ENCODE results near the gene CHST11. TPM values are rescaled to one million over a fixed set of nuclear protein-coding genes. Genes with fewer than 3 reads are reported as not detected.

Gene CHST11
- total RNA-seq, 1 donor from 2014 or later: 46.2 TPM

- ATAC-seq (peak; percentile 23 to 43), DNase-seq (no peak)
- Histone ChIP-seq H3K4me1 (peaks cover 25% of the 10 kb centered on the region), H3K36me3 (no peaks in the 10 kb centered on the region), H3K27me3 (ENCODE audit: low read depth) (no peaks in the 10 kb centered on the region), H3K9me3 (no peaks in the 10 kb centered on the region), H3K4me3 (no peak overlapping the region), H3K27ac (peak overlapping the region; percentile 61)
- no peak for TF ChIP-seq CTCF (IDR thresholded peaks at IDR 0.05)
- intact Hi-C loops (cut with DNase I): no loop called here
Measured at GRCh38 chr12:104710940-104711689, 254.4 kb downstream of the CHST11 start.

- Histone ChIP-seq H3K4me3 (no peak overlapping the region), H3K27ac (no peak overlapping the region)
Measured at GRCh38 chr12:104712477-104712876, 255.7 kb downstream of the CHST11 start.

DNA sequence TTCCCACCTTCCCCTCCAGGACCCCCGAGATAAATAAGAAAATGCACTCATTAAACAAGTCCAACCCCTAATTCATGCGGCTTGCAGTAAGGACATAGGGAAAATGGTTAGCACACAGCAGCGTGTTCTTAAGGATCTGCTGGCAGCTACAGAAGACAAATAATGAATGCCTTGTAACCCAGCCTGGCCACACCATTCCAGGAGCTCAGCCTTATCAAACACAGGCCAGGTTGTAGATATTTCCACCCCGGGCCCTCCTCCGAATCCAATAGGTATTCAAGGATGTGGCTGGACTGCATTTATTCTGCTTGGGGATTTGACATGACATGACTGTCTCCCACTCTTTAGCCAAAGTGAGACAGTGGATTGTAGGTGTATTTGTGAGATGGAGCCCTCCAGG, 256.2 kb downstream of the CHST11 start:
- no peak for DNase-seq
- H3K4me1 ChIP-seq: peaks cover 25% of the 10 kb centered on the region
- no peak overlapping the region for H3K27ac ChIP-seq

More at GRCh38 chr12:104712477-104712876, 255.7 kb downstream of the CHST11 start:
- Histone ChIP-seq H3K36me3 (no peaks in the 10 kb centered on the region), H3K4me1 (peaks cover 25% of the 10 kb centered on the region), H3K9me3 (no peaks in the 10 kb centered on the region), H3K27me3 (ENCODE audit: low read depth) (no peaks in the 10 kb centered on the region)
- no peak for TF ChIP-seq CTCF (IDR thresholded peaks at IDR 0.05)
- intact Hi-C loops (cut with DNase I): no loop called here
- DNase-seq (no peak), ATAC-seq (no peak)

DNA sequence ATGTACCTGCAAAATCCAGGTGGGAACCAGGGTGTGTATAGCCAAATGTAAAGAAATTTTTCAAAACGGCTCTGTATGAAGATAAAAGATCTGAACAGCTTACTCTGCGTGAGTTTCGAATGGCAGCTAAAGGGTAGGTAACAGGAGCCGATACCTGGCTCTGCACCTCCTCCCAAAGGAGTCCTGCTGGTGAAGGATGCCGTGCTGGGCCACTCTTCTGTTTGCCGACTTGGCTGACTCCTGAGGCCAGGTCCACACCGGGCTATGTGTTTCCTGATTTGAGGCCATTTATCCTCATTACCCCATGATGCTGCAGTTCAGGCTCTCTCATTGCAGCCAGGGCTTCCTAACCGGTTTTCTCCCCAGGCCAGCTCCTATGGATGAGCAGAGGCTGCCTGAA, 256.7 kb downstream of the CHST11 start:
- no peak overlapping the region for H3K4me3 ChIP-seq
- H3K27ac ChIP-seq: no peak overlapping the region
- DNase-seq: no peak
- intact Hi-C loops (cut with DNase I): no loop called here
- no peaks in the 10 kb centered on the region for H3K36me3 ChIP-seq
- H3K4me1 ChIP-seq: peaks cover 30% of the 10 kb centered on the region
- no peak for ATAC-seq
- no peaks in the 10 kb centered on the region for H3K27me3 ChIP-seq (ENCODE audit: low read depth)
- no peak for TF ChIP-seq CTCF (IDR thresholded peaks at IDR 0.05)
- no peaks in the 10 kb centered on the region for H3K9me3 ChIP-seq

More for the DNA sequence above, 256.2 kb downstream of the CHST11 start:
- no peaks in the 10 kb centered on the region for H3K36me3 ChIP-seq
- H3K27me3 ChIP-seq (ENCODE audit: low read depth): no peaks in the 10 kb centered on the region
- no peaks in the 10 kb centered on the region for H3K9me3 ChIP-seq
- TF ChIP-seq CTCF (IDR thresholded peaks at IDR 0.05): no peak
- H3K4me3 ChIP-seq: no peak overlapping the region
- no peak for ATAC-seq
- intact Hi-C loops (cut with DNase I): no loop called here

- no peak overlapping the region for H3K27ac ChIP-seq
- no peaks in the 10 kb centered on the region for H3K9me3 ChIP-seq
- ATAC-seq (no peak), DNase-seq (no peak)
- H3K27me3 ChIP-seq (ENCODE audit: low read depth): no peaks in the 10 kb centered on the region
- TF ChIP-seq CTCF (IDR thresholded peaks at IDR 0.05): no peak
- peaks cover 39% of the 10 kb centered on the region for H3K4me1 ChIP-seq
- intact Hi-C loops (cut with DNase I): no loop called here
- H3K4me3 ChIP-seq: no peak overlapping the region
- no peaks in the 10 kb centered on the region for H3K36me3 ChIP-seq
Measured at GRCh38 chr12:104714369-104714768, 257.6 kb downstream of the CHST11 start.

Measured in lower lobe of right lung (tissue), 2 donors.